Sigmoid colon (tissue), 4 donors: ENCODE data around the gene OR5L1.

ENCODE experiments used
- POLR2A ChIP-seq, 2 donors: fragments of 450-650 bp; IDR thresholded peaks; one replicate each; pipeline ENCODE4 v1.6.1; 2016; ENCODE audit warnings: antibody characterized with exemption in 2 of 2, mild to moderate bottlenecking in 2 of 2, moderate library complexity in 2 of 2
- POLR2AphosphoS5 ChIP-seq, 4 donors: sonication (generic); formaldehyde crosslinking; IDR thresholded peaks; one replicate each; pipeline ENCODE4 v1.6.1; 2017; ENCODE audit warnings: antibody characterized with exemption in 4 of 4
- TF ChIP-seq, protein P1 (sequence below), 4 experiments: fragments of 450-650 bp in 3 of 4; fragments of 200-600 bp in 1 of 4; IDR thresholded peaks; one replicate each; pipeline ENCODE4 v1.5.1; 2016 to 2019; ENCODE audit warnings: antibody characterized with exemption in 4 of 4, mild to moderate bottlenecking in 3 of 4, moderate library complexity in 2 of 4

GRCh38 chr11:55793321-55793720 is 17.8 kb upstream of the OR5L1 start:
- TF ChIP-seq, protein P1, sequence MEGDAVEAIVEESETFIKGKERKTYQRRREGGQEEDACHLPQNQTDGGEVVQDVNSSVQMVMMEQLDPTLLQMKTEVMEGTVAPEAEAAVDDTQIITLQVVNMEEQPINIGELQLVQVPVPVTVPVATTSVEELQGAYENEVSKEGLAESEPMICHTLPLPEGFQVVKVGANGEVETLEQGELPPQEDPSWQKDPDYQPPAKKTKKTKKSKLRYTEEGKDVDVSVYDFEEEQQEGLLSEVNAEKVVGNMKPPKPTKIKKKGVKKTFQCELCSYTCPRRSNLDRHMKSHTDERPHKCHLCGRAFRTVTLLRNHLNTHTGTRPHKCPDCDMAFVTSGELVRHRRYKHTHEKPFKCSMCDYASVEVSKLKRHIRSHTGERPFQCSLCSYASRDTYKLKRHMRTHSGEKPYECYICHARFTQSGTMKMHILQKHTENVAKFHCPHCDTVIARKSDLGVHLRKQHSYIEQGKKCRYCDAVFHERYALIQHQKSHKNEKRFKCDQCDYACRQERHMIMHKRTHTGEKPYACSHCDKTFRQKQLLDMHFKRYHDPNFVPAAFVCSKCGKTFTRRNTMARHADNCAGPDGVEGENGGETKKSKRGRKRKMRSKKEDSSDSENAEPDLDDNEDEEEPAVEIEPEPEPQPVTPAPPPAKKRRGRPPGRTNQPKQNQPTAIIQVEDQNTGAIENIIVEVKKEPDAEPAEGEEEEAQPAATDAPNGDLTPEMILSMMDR (IDR thresholded peaks at IDR 0.05): no peak
- TF ChIP-seq POLR2AphosphoS5 (IDR thresholded peaks at IDR 0.05) (no peak), POLR2A (IDR thresholded peaks at IDR 0.05) (no peak)
